Activated naive CD4-positive, alpha-beta T cell treated with Interleukin-2 at 50 U/mL for 16 hours (primary cell): Measurements from ENCODE around the gene RUNDC1.
"Not testable (repeated sequence)": the region's sequence is repeated elsewhere in the genome, so short reads cannot be mapped to it uniquely, and the experiment has no call there.

ENCODE experiments used
- DNase-seq: peaks from one replicate; pipeline ENCODE4 v3.0.0-alpha.2; 2020

RUNDC1 gene

DNA sequence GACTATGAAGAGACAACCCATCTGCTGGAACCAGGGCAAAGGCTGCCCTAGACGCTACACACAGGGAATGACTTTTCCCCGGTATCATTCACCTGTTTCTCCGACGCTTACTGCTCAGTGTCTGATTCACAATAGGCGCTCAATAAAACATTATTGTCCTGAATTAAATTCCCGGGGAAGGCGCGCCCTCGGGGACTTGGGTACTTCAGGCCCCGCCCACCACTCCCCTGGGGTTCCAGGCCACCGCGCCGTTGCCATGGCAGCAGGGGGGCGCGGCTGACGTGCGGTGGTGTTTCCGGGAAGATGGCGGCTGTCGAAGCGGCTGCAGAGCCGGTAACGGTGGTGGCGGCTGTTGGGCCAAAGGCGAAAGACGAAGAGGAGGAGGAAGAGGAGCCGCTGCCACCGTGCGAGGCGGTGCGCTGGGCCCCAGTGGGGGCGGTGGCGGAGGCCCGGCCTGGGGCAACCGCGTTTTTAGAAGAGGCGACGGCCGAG is at the start of gene RUNDC1:
Gene RUNDC1 (plus strand): TSS at position 292 of the 492 bp plus-strand sequence. CDS start 12 bp downstream, at position 304.
- DNase-seq, result peak; percentile 93

DNA sequence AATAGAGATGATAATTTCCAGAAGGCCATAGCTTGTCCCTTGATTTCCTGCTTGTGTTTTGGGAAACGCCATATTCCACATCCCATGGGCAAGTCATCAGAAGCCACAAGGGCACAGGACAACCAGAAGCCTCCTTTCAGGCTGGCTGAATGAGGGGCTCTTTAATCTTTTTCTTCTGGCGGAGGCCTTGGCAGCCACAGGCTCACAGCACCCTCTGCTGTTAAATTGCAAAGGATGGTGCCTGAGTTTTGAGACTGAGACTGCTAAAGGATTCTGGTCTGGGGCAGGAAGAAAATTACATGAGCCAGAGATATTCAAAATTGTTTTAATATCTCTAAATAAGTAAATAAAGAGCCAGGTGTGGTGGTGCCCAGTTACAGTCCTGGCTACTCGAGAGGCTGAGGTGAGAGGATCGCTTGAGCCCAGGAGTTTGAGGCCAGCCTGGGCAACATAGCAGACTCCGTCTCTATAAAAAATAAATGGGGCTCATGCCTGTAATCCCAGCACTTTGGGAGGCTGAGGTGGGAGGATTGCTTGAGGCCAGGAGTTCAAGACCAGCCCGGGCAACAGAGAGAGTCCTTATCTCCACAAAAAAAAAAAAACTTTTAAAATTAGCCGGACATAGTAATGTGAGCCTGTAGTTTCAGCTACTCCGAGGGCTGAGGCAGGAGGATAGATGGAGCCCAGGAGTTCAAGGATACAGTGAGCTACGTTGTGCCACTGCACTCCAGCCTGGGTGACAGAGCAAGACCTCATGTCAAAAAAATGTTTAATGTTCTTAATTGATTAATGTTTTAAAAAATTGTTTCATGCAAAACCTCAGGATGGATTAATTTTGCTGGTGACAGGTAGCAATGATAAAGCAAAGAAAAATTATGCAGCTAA is 42.4 kb upstream of the RUNDC1 start:
- peak; percentile 8 for DNase-seq

DNA sequence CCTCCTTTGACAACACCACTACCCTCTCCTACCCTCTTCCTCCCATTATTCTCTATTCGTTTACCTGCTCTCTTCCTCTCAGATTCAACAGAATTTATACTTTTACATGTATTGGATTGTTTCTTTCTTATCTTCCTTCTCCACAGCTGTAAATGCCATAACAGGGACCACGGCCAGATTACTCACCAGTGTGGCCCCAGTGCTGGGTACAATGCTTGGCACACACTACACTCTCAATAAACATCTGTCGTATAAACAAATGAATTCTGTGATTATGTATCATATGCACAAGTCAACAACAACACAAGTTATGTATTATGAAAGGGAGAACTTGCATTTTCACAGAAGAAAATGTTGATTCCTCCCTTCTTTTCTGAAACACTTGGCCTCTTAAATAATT is 36.2 kb upstream of the RUNDC1 start:
- no peak for DNase-seq

DNA sequence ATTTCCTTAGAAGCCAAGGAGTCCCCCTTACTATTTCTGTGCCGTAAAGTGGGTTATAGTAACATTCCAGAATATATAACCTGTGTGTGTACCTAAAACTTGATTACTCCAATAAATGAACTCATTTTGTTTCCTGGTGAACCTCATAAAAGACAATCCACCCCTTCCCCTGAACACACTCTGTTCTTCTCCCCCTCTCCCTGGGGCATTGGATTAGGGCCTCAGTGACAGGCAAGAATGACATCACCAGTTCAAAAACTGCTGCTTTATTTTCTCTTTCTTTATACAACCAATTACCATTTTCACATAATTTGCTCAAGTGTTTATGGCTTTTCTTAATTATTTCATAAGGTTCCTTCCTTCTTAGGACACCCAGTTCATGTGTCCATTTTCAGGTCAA is 33.6 kb upstream of the RUNDC1 start:
- no peak for DNase-seq

DNA sequence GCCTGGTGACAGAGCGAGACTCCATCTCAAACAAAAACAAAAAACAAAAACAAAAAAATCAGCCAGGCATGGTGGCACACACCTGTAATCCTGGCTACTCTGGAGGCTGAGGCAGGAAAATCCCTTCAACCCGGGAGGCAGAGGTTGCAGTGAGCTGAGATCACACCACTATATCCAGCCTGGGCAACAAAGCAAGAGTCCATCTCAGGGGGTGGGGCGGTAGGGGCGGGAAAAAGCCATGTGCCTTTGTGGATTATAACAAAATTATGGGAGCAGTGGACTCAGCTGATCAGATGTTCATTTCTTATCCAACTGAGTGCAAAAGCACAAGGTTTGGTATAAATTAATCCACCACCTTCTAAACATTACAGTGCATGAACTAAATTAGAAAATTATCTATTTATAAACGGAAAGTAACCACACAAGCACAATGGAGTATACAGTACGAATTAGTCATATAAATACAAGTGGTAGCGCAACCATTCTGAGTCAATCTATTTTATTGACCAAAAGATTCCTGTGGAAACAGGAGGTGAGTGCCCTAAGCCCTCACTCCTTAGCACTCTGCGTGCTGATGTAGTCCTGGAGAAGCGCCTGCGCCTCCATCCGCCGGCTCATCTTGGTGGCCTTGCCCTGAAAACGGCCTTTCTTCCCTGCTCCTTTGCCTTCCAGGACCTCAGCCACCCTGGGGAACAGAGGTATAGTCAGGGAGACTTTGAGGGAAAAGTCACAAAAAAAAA is 30.2 kb upstream of the RUNDC1 start:
- DNase-seq, result no peak

DNA sequence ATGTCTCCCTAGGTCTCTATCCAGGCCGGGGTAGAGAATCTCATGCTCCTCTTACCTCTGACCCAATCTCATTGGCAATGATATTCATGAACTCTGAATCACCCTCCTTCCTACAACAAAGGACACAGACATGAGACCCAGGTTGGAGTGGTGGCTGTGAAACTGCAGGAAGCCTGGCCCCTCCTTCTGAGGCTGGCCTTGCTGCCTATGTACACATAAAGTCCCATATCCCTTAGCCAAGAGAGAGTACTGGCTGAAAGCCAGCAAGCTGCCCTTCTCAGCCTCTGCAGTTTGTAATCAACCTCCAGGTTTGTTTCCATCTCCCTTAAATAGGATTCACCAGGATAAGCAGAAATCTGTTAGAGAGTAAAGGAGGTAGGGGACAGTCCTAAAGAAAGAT is 26.7 kb upstream of the RUNDC1 start:
- no peak for DNase-seq

DNA sequence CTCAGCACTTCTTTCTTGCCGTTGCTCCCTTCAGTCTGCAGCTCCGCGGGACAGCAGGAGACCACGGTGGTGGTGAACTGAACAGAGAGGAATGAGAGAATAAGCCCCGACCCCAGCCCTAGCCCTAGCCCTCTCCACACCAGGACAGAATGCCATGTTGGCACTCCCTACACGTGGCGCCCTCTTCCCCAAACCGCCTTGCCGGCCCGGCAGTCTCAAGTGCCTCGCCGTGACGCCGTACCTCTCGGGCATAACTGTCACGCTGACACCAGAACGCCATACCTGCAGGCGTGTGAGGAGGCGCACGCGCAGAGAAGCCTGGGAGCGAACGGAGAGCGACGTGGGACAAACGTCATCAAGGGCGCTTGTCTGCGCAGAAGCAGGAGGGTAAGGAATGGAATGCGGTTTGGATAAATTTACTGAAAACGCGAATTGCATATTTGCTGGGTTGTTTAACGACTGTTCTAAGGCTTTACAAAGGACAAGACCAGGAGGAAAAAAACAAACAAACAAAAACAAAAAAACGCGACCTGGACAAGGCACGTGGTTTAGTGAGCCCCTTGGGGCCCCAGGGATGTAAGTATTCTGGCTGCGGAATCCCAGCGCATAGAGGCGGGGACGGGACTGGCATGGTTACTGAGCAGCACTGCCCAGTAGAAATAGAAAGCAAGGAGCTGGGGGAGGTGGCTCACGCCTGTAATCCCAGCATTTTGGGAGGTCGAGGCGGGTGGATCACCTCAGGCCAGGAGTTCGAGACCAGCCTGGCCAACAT is 16.0 kb upstream of the RUNDC1 start, which contains the start of gene AARSD1:
Gene AARSD1 (minus strand): TSS at position 294 of the 772 bp plus-strand sequence. CDS start 14 bp downstream, at position 280.
- peak; percentile 92 for DNase-seq

DNA sequence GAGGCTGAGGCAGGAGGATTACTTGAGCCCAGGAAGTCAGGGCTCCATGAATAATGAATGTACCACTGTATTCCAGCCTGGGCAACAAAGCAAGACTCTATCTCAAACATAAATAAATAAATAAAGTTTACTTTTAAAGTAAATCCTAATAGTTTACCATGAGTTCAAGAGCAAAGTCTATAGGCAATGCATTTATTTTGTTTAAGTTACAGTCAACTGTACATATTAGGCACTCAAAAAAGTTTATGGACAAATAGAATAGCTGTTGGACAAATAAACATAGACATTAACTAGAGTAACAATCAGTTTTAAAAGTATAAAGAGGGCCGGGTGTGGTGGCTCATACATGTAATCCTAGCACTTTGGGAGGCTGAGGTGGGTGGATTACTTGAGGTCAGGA is 12.4 kb upstream of the RUNDC1 start:
- no peak for DNase-seq

DNA sequence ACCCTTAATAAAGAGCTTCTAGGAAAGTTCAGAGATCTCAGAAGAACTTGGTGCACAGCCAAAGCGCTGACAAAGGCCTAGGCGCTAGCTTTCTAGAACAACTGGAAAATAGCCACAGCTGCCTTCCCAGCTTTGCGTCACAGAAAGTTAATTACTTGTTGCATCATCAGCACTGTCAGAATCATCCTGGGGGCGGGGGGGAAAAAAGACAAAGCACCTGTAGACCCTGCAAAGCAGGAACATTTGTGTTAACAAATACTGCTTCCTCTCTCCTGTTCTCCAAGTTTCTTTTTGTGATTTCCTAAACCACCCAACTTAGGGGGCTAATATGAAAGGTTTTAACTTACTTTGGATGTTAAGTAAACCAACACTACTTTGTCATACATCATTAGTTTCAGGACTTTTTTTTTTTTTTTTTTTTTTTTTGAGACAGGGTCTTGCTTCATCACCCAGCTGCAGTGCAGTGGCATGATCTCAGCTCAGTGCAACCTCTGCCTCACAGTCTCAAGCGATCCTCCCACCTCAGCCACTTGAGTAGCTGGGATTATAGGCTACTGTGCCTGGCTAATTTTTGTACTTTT is 11.3 kb upstream of the RUNDC1 start:
- DNase-seq, result no peak

DNA sequence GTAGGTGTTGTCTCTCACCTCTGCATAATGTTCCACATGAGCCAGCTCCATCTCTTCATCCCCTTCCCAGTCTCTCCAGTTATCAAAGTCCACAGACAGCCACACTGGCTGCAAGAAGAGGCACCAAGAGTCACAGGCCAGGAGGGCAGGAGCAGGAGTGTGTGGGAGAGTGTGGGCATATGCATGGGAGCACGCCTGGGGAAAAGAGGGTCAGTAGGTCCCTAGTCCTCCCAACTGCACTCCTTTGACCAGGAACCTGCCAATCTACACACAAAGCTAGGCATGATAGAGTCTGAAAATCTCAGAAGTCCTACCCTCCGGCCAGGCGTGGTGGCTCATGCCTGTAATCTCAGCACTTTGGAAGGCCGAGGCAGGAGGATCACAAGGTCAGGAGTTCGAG is 8.8 kb upstream of the RUNDC1 start:
- DNase-seq, result no peak

DNA sequence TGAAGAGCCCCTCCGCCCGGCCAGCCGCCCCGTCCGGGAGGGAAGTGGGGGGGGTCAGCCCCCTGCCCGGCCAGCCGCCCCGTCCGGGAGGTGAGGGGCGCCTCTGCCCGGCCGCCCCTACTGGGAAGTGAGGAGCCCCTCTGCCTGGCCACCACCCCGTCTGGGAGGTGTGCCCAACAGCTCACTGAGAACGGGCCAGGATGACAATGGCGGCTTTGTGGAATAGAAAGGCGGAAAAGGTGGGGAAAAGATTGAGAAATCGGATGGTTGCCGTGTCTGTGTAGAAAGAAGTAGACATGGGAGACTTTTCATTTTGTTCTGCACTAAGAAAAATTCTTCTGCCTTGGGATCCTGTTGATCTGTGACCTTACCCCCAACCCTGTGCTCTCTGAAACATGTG is 7.0 kb upstream of the RUNDC1 start:
- DNase-seq, result not testable (repeated sequence)

DNA sequence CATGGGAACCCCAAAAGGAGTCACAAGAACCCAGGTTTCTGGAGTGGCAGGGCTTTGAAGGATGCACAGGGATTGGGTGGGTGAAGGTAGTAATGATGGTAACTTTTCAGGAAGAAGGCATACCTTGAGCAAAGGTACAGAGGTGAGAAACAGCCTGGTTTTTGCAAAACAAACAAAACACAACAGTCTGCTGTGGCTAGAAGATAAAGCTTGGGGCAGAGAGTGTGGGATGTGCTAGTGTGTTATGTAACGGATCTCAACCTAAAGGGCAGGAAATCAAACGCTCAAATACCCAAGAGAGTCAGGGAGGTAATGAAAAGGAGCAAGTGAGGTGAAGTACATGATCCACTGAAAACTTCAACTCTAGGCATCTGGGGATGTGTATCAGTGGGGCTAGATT is 5.1 kb upstream of the RUNDC1 start:
- DNase-seq, result no peak

DNA sequence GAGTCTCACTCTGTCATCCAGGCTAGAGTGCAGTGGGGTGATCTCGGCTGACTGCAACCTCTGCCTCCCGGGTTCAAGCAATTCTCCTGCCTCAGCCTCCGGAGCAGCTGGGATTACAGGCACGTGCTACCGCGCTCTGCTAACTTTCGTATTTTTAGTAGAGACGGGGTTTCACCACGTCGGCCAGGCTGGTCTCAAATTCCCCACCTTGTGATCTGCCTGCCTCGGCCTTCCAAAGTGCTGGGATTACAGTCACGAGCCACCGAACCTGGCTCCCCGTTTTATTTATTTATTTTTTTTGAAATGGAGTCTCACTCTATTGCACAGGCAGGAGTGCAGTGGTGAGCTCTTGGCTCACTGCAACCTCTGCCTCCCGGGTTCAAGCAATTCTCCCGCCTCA is 4.7 kb upstream of the RUNDC1 start:
- DNase-seq, result not testable (repeated sequence)

DNA sequence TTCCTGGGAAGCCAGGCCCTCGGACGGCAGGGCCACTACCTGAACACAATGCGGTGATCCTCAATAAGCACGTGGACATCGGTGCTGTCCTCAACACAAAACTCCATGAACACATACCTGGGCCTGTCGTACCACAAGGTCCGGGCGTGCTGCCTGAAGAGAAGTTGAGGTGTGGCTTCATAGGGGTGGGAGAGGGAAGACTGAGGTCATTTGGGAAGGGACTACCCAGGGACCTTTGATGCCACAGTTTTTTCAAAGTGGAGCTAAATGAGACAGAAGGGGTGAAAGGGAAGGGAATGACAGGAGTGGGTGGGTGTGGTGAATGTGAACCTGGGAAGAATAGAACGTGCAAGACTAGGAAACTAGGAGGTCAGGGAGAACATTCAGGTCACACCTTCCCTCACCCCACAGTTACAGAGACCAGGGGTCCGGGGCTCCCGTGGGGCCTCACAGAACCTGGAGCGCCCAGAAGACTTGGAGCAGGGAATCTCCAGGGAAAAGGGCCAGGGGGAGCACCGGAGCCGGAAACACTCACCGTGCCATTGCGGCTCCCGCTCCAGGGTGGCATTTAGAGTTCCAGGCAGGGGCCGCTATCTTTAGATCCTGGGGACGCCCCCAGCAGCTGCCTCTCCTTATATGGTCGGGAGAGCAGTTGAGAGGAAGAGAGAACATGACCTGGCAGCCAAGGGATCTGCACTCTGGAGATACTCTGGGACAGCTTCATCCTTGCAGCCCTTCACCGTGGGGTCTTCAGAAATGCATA is 673 bp upstream of the RUNDC1 start, which contains the start of gene PTGES3L:
Gene PTGES3L (minus strand): TSS at position 570 of the 763 bp plus-strand sequence. CDS start 27 bp downstream, at position 543.
- peak; percentile 25 for DNase-seq

DNA sequence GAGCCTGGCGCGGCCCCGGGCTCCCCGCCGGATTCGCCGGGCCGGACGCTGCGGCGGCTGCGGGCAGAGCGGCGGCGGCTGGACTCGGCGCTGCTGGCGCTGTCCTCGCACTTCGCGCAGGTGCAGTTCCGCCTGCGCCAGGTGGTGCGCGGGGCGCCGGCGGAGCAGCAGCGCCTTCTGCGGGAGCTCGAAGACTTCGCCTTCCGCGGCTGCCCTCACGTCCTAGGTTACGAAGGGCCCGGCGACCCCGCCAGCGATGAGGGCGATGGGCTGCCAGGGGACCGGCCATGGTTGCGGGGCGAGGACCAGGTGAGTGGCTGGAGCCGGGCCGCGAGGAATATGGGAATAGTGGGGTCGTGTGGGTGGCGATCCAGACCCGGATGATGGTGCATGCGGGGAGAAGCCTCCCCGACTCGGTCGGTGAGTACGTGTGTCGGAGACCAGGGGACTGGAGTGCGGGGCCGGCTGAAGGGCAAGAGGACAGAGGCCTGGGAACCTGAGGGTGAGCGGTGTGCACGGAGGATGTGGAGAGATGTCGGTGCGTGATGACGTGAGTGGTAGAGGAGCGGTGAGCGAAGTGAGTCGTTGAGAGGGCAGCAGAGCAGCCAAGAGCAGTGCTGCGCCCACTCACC is 517 bp downstream of the RUNDC1 start:
- peak; percentile 71 for DNase-seq

DNA sequence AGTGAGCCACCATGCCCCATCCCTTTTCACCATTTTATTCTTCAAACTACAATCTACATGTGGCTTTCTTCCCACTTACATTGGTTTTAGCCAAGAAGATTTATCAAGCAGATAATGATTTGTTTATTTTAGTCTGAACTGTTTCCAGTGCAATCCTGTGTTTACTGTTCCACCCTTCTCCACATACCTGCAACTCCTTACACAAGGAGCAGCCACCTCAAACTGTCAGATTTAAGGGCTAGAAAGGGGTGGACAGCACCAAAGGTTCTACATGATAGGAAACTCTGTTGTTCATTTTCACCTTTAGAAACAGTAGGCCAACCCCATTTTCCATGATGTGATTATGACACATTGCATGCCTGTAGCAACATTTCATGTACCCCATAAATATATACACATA is 1.9 kb downstream of the RUNDC1 start:
- no peak for DNase-seq

DNA sequence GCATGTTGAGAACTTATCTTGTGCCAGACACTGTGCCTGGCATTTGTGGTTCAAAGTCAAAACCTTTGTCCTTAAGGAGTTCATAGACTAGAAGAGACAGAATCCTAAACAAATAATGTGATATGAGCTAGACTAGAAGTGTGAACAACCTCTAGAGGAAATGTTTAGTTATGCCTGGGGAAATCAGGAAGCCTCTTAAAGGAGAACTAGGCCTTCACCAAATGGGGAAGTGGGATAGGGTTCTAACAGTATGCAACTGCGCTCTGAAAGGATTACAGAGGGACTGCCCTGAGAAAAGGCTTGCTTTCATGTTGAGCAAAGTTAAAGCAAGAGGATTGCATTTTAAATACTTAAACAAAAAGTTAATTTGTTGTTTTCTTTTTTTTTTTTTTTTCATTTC is 4.9 kb downstream of the RUNDC1 start:
- DNase-seq, result no peak

DNA sequence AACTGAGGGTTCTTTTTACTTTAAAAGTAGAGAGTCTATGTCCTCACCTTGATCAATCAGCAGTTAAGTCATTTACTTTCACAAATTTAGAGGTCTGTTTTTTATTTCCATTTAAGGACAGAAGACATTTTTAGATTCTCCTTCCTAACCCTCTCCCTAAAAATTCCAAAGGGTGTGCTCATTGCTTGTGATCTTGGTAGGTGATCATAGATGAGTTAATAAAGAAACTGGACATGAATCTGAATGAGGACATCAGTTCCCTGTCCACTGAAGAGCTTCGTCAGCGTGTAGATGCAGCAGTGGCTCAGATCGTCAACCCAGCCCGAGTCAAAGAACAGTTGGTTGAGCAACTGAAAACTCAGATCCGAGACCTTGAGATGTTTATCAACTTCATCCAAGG is 8.8 kb downstream of the RUNDC1 start:
- no peak for DNase-seq

DNA sequence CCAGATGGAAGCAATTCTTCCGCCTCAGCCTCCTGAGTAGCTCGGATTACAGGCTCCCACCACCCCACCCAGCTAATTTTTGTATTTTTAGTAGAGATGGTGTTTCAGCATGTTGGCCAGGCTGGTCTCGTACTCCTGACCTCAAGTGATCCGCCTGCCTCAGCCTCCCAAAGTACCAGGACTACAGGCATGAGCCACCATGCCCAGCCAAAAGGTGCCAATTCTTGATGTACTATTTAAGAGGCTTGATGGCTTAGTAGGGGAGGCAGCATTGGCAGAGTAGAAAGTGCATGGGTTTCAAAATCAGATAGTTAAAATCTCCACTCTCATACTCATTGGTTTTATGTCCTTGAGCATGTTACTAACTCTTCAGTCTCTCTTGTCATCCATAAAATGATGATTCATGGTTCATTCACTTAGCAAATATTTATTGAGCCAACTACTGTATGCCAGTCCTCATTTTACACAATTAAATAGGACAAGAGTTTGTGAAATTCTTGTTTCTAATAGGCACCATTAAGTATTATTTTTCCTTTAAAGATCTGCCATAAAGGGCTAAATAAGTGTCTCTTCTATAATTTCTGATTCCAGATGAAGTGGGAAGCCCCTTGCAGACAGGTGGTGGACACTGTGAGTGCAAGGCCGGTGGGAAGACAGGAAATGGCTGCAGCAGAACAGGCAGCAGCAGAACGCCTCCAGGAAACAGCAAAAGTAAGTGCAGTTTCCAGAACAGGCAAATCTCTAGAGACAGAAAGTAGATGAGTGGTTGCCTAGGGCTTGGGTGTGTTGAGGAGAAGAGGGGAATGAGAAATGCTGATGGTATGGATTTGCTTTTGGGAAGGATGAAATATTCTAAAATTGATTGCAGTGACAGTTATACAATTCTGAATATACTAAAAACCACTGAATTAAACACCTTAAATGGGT is 9.6 kb downstream of the RUNDC1 start:
- DNase-seq, result no peak

DNA sequence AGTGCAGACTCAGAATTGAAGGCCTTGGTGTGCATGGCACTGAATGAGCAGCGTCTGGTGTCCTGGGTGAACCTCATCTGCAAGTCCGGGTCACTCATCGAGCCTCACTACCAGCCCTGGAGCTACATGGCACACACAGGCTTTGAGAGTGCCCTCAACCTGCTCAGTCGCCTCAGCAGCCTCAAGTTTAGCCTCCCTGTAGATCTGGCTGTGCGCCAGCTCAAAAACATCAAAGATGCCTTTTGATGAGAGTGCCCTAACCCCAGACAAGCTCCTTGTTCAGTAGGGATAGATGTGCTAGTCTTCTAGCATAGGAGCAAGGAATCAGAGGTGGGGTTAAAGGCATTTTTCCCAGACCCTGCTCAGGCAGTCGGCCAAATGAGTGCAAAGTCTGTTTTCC is 11.1 kb downstream of the RUNDC1 start:
- DNase-seq, result no peak
